GM18867 (cell line): Measurements from ENCODE around the gene SPEF2.

Source experiments
- ATAC-seq: cut with Tn5 transposase; IDR thresholded peaks from one replicate; pipeline ENCODE4 v1.9.1; 2021; ENCODE audit warnings: mild to moderate bottlenecking, moderate library complexity; ENCODE audit not compliant: unreplicated experiment

Gene SPEF2, protein sequence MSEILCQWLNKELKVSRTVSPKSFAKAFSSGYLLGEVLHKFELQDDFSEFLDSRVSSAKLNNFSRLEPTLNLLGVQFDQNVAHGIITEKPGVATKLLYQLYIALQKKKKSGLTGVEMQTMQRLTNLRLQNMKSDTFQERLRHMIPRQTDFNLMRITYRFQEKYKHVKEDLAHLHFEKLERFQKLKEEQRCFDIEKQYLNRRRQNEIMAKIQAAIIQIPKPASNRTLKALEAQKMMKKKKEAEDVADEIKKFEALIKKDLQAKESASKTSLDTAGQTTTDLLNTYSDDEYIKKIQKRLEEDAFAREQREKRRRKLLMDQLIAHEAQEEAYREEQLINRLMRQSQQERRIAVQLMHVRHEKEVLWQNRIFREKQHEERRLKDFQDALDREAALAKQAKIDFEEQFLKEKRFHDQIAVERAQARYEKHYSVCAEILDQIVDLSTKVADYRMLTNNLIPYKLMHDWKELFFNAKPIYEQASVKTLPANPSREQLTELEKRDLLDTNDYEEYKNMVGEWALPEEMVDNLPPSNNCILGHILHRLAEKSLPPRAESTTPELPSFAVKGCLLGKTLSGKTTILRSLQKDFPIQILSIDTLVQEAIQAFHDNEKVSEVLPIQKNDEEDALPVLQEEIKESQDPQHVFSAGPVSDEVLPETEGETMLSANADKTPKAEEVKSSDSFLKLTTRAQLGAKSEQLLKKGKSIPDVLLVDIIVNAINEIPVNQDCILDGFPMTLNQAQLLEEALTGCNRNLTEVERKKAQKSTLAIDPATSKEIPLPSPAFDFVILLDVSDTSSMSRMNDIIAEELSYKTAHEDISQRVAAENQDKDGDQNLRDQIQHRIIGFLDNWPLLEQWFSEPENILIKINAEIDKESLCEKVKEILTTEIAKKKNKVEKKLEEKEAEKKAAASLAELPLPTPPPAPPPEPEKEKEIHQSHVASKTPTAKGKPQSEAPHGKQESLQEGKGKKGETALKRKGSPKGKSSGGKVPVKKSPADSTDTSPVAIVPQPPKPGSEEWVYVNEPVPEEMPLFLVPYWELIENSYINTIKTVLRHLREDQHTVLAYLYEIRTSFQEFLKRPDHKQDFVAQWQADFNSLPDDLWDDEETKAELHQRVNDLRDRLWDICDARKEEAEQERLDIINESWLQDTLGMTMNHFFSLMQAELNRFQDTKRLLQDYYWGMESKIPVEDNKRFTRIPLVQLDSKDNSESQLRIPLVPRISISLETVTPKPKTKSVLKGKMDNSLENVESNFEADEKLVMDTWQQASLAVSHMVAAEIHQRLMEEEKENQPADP (N-terminal part only)

DNA sequence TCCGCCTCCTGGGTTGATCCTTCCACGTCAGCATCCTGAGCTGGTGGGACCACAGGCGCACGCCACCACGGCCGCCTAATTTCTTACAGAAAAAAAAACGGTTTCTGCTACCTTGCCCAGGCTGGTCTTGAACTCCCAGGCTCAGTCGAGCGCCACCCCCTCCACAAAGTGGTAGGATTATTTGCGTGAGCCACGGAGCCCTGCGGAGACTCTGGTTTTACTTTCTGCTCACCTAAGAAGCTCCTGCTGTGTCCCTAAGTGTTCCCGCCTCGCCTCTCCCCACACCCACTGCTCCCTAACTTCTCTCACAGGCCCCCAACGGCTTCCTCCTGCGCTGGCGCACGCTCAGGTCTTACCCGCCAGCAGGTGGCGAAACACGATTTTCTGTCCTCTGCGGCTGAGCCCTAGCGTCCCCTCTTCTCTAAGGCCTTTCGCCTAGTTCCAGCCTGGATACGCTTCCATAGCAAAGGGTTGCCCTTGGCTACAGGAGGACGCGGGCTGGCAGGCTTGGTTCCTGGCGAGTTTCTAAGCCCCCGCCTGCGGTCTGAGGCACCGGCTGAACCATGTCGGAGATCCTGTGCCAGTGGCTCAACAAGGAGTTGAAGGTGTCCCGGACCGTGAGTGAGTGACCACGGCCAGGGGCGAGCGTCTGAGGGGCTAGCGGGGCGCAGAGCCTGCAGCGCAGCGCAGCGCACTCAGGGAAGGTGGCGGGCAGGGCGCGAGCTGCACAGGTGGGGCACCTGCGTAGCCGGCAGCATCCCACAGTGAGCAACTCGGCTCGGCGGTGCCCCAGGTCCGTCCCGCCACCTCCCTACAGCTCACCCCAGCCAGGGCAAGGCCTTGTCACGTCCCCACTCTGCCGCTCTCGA lies at the start of gene SPEF2:
Gene SPEF2, plus strand, starts transcription at position 429 of the 869 bp plus-strand sequence. Its CDS starts 135 bp downstream, at position 564.
- ATAC-seq, result peak; percentile 83

DNA sequence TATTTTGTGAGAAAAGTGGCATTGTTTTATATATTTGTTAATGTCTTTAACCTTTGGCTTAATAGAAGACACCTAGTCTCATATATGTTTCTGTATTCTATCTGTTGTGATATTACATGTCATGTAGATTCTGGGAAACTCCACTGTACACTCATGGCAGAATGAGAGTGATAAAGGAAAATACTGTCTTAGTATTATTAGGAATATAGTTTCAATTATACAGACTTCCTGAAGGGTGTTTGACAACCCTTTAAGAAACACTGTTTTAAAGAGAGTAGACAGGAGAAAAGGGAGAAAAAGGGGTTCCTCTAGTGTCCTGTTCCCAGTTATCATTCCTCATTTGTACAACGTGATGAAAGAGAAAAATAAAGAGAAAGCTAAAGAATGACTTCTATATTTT lies 42.1 kb upstream of the SPEF2 start:
- no peak for ATAC-seq

DNA sequence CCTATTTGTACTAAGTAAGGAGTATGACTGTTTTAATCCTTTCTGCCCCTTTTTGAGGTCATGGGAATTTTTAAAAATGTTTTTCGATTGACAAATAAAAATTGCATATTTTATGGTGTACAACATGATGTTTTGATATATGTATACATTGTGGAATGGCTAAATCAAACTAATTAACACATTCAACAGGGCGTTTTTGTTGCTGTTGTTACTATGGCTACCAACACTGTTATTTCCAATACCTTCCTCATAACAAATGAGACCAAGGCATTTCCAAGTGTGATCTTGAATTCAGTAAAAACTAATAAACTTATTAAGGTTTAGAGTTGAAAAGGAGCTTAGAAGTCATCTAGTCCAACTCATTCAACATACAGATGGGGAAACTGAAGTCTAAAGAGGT lies 30.2 kb upstream of the SPEF2 start:
- no peak for ATAC-seq

DNA sequence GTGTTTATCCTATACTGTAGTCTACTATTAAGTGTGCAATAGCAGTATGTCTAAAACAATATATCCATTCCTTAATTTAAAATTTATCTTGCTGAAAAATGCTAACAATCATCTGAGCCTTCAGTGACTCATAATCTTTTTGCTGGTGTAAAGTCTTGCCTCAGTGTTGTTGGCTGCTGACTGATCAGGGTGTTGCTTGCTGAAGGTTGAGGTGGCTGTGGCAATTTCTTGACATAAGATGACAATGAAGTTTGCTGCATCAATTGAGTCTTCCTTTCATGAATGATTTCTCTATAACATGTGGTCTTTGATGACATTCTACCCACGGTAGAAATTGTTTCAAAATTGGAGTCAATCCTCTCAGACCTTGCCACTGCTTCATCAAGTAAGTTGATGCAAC lies 24.3 kb upstream of the SPEF2 start:
- no peak for ATAC-seq

DNA sequence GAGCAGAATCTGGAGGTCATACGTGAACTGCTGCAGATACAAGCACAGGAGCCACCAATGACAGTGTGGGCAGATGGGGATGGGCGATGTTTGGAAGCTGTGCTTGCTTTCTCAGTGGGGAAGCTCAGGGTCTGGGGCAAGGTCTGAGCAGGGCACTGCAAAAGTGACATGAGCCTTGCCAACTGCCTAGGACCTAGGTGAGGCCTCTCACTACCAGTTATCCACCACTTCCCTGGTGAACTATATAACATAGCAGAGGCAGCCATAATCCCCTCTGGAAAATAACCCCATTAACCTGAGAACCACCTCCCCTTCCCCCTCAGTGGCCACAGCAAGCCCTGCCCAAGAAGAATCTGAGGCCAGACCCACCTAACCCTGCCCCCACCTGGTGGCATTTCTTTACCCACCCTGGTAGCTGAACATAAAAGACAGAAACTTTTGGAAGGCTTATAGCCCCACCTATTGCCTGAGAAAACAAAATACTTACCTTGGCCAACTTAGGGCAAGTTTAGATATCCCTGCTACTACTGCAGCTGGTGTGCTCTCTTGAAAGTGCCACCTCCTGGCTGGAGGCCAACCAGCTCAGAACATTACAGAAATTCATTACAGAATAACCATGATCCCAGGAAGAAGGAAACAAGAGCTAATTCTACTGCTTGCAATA lies 18.8 kb upstream of the SPEF2 start:
- no peak for ATAC-seq

DNA sequence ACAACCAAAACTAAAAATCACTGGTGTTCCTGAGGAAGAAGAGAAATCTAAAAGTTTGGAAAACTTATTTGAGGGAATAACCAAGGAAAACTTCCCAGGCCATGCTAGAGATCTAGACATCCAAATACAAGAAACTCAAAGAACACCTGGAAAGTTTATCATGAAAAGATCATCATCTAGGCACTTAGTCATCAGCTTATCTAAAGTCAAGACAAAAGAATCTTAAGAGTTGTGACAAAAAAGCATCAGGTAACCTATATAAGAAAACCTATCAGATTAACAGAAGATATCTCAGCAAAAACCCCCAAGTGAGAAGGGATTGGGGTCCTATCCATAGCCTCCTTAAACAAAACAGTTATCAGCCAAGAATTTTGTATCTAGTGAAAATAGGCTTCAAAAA lies 17.1 kb upstream of the SPEF2 start:
- ATAC-seq, result no peak

DNA sequence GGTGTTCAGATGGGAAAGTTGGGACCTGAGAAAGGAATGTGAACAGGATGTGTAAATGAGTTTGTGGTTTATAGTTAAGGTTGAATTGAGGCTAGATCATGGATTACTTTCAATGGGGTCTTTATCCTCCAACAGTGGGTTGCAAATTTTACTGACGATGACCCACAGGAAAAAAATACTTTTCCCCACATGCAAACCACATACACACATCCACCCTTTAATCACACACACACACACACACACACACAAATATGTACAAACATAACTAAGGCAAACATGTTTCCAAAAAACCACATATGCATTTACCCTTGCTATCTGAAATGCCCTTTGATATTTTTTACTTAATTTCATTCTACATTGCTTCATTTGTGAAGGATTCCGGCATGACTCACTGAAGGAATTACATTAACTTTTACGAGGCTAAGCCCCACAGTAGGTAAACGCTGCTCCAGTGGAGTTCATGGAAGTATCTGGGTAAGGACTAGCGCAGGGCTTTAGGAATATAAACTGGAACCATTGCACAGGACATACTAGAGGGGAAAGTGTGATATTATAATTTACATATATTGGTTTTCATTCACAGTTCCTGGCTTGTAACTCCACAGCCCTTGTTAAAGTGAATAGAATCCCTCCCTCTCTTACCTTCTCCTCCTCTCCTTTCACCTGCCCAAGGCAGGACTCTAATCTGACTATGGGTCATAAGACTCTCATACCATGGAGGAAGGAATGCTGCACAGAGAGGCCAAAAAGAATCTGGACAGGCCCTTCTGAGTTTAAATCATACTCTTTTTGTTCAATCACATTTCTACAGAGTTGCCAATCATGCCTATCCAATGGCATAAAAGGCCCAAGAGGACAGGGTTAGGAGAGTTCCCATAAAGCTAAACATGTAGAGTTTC lies 8.5 kb upstream of the SPEF2 start:
- ATAC-seq, result no peak

DNA sequence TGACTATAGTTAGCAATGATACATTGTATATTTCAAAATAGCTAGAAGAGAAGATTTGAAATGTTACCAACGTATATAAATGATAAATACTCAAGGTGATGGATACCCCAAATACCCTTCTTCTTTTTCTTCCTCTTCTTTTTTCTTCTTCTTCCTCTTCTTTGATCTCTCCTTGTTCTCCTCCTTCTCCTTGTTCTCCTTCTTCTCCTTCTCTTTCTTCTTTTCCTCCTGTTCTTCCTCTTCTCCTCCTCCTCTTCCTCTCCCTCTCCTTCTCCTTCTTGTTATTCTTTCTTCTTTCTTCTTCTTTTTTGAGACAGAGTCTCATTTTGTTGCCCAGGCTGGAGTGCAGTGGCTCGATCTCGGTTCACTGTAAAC lies 616 bp upstream of the SPEF2 start:
- ATAC-seq, result no peak

DNA sequence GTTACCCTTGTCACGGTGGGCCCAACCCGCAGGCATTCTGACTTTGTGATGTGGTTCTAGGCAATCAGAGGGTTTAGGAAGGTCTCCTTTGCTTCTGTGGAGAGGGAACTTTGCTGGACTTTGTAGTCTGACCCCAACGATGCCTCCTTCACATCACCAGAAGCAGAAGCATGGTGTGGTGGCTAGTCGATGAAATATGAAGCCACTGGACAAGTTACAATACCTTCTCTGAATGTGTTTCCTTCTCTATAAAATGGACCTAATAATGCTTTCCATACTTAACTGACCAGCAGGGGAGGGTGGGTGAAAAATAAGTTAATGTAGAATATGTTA lies 607 bp downstream of the SPEF2 start:
- no peak for ATAC-seq

DNA sequence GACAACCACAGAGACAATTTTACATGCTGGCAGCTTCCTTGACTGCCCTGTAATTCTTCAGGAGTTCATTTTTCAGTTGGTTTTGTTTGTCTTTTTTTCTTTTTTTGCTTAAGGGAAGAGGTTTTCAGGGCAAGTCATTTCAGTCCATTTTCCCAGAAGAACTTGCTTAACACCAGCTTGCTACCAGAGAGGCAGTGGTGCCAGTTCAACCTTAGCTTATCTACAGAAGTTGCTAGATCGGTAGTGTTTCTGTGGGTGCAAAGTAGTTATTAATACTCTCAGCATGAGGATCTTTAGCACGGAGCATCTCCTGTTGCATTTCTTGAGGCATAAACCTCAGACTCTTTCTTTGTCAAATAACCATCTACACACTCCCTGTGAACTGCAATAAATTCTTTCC lies 1.1 kb downstream of the SPEF2 start:
- ATAC-seq, result no peak

DNA sequence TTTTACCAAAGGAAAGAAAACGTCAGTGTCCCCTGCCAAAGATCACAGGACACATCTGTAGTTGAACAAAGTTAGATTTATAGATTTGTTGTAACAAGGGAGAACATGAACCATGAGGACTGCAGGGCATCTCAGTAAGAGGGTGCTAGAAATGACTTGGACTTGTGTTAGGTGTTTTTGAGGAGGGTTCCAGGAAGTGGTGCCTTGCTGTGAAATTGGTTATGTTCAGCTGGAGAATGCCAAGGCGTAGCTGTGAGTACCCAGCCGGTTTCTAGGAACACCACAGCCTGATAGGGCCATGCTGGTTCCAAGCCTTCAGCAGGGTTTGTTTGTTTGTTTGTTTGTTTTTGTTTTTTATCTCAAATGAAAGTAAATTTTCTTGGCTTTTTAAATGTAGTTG lies 5.3 kb downstream of the SPEF2 start:
- ATAC-seq, result no peak

DNA sequence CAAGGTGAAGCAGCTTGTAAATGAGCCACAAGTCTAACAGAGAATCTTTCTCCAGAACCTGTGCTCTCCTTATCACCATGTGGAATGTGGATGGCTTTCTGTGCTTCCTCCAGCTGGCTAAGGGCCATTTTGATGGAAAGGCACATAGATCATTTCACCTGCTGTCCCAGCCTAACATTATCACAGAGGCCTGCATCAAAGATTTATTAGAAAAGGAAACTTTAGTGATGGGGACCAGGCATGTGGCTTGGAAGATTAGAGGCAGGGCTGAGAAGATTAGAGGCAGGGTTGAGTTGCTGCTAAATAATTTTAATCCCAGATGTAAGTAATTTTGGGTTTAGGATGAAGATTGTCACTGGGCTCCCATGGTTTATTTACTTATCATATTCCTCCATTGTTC lies 6.3 kb downstream of the SPEF2 start:
- no peak for ATAC-seq

DNA sequence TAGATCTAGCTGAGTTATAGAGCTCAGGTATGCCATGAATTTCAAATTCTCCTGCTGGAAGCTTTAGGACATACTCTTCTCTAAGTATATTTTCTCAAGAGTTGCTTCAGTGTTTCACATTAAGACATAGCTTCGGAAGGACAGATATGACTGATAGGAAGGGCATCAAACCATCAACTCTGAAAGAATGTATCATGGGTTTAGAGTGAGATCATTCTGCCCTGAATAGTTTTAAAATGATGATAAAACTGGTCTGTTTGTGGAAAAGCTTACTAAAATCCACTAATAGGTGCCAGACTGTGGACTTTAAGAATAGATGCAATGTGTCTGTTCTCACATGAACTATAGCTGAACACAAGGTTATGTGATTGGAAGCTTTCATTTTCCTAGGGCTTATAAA lies 8.4 kb downstream of the SPEF2 start:
- no peak for ATAC-seq

DNA sequence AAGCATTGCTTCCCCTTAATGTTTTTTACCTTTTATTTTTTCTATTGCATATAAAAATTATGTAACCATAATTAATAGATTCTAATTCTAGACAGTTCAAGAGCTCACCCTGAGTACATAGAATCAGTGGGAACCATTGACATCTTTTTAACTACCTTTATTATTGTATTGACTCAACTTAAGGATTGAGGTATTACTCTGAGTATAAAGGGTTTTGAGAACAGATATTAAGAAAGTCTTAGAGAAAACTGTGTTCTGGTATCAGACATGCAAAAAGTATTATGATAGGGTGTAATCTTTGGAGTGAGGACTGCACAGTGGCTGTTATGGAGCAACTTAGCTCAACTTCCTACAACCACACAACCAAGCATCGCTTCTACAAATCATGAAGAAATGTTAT lies 8.9 kb downstream of the SPEF2 start:
- no peak for ATAC-seq

DNA sequence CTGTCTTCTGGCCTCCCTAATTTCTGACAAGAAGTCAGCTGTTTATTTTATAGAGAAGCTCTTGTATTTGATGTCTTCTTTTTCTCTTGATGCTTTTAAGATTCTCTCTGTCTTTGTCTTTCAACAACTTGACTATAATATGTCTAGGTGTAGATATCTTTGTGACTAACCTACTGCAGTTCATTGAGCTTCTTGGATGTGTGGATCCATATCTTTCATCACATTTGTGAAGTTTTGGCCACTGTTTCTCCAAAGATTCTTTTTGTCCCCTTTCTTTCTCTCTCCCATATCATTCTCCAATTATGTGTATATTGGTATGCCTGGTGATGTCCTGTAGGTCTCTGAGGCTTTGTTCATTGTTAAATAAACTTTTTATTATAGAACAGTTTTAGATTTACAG lies 16.7 kb downstream of the SPEF2 start:
- ATAC-seq, result no peak

DNA sequence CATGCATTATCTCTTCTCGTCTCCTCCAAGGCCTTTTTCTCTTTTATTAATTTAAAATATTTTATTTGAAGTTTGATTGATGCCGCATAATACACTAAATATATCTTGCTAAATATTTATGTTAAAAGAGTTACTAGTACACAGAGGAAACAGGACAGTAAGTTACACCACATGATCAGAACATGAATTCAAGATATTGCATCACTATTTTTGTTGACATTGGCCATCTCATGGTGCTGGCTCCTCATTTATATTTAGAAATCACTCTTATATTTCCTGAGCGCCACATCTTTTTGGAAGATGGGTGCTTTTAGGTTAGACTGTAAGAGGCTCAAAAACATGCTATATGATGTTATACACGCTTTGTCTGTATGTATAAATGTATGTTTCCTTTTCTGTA lies 23.0 kb downstream of the SPEF2 start:
- no peak for ATAC-seq

DNA sequence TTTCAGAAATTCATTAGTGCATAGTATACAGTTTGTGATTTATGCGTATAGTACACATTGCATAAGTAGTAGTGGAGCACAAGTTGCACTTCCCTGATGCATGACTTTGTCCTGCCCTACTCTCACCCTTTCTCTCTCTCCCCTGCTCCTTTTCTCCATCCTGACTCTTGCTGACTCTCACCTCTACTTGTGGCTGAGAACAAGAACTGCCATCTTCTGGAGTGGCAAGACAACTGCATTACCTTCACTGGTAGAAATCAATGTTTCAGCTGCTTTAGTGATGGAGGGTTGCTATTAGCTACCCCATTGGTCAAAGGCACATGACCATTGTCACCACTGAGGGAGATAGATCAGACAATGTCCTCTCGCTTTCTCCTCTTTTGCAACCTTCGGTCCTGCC lies 26.9 kb downstream of the SPEF2 start:
- no peak for ATAC-seq

DNA sequence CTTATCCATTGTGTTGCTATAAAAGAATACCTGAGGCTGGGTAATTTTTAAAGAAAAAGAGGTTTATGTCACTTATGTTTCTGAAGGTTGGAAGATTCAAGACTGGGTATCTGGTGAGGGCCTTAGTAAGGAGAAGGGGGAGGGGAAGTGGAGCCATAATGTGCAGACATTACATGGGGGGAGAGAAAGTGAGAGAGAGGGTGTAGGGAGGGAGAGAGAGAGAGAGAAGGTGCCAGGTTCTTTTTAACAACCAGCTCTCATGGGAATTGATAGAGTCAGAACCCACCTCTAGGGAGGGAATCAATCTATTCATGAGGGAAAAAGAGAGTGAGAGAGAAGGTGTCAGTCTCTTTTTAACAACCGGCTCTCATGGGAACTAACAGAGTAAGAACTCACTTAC lies 29.5 kb downstream of the SPEF2 start:
- no peak for ATAC-seq

DNA sequence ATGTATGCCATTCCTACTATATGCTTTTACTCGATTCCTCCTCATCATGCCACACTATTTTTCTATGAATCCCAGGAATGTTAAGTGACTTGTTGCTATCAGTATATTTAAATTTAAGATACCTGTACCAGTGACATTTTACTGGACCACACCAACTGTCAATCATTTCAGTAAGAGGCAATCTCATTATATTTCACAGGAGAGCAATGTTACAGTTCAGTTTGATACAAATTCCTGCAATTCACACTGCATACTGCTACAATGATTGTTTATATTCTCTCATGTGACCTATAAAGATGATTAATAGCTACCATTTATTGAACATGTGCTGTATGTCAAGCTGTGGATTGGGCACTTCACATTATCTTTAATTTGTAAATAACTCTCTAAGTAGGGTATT lies 30.0 kb downstream of the SPEF2 start:
- no peak for ATAC-seq
